Measurements from ENCODE around the gene BMP8A. TPM values are rescaled to one million over a fixed set of nuclear protein-coding genes. Genes with fewer than 3 reads are reported as not detected.

The BMP8A gene
- total and polyA plus RNA-seq, 10 of the 15 experiments (the other 5 are each of a cell fraction or from before 2014, with no cell fraction given), result not detected

GRCh38 chr1:39528082-39528481 is 36.6 kb downstream of the BMP8A start (continued):
- TF ChIP-seq PRDM15 (CRISPR knock-in tag; IDR thresholded peaks at IDR 0.05), result no peak
- no peak for TF ChIP-seq RELA (IDR thresholded peaks at IDR 0.05; ENCODE audit: borderline replicate concordance, partially characterized antibody)
- no peak for TF ChIP-seq TAF1 (IDR thresholded peaks at IDR 0.05; ENCODE audit: borderline replicate concordance, low read depth, low read length)
- no peak for TF ChIP-seq MLLT1 (IDR thresholded peaks at IDR 0.05)
- TF ChIP-seq NFXL1 (IDR thresholded peaks at IDR 0.05; ENCODE audit: borderline replicate concordance), result no peak
- no peak for TF ChIP-seq MEF2B (IDR thresholded peaks at IDR 0.05; ENCODE audit: partially characterized antibody, poor library complexity, severe bottlenecking)
- no peak for TF ChIP-seq ASH2L (IDR thresholded peaks at IDR 0.05; ENCODE audit: borderline replicate concordance, low read depth)
- TF ChIP-seq ZBED1 (IDR thresholded peaks at IDR 0.05; ENCODE audit: borderline replicate concordance), result no peak
- no peak for TF ChIP-seq PBX3 (IDR thresholded peaks at IDR 0.05; ENCODE audit: insufficient replicate concordance, low read depth, low read length)
- TF ChIP-seq SIN3A (IDR thresholded peaks at IDR 0.05; ENCODE audit: low read depth, low read length), result no peak

Data from GM12878 (cell line).